ENCODE results near the gene CXCL8. TPM values are rescaled to one million over a fixed set of nuclear protein-coding genes. Genes with fewer than 3 reads are reported as not detected.
A peak's percentile ranks its signal among the peaks of the same experiment; 100 is the strongest.

CXCL8 gene
- polyA plus RNA-seq, 3 donors: 275 to 604 (median 328) TPM

DNA sequence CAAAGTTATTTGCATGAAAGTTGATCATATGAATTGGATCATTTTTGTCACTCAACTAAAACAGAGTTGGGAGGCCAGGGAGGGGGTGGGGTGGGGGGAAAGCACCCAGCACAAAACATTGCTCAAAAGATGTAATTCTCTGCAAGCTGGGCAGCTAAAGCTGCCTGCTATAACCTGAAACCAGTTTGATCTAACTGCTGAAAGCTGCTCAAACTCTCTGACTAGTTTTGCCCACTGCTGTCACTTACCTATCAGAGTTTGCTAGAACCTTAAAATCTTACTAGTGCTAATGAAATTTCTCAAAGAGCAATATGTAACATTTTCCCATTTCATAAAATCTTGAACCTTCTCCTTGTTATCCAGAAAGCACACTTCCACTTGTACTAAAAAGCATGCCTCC lies 10.4 kb downstream of the CXCL8 start:
- H3K4me1 Mint-ChIP-seq: peaks cover 10% of the 10 kb centered on the region

DNA sequence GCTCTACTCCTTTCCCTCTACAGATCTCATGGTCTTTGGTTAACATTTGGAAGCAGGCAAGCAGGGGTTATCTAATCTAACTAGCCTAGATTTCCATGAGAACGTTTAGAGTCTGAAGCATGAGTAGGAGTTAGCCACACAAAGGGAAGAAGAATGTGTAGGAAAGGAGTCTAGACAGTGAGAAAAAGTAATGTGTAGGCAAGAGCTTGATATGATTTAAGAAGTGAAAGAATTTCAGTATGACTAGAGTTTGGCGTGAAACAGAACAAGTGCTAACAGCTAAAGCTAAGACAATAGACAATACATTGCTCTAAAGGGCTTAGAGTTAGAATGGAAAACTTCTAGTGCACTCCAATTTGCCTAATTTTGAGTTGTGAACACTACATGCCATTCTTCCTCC lies 10.8 kb downstream of the CXCL8 start:
- Mint-ChIP-seq H3K9me3 (no peaks in the 10 kb centered on the region), H3K36me3 (no peaks in the 10 kb centered on the region), H3K27ac (no peak overlapping the region), H3K4me3 (no peak overlapping the region), H3K27me3 (ENCODE audit: low read depth in 3 of 3) (no peaks in the 10 kb centered on the region), H3K4me1 (peaks cover 10% of the 10 kb centered on the region)
- Histone ChIP-seq H3K9ac (ENCODE audit: insufficient read depth, low read length, poor library complexity, severe bottlenecking) (no peak overlapping the region), H4K20me1 (ENCODE audit: insufficient read depth, low read length) (no peaks in the 10 kb centered on the region), H3K4me2 (replicated peaks; ENCODE audit: extremely low read depth, low read length, poor library complexity, severe bottlenecking) (no peak overlapping the region), H3K27me3 (ENCODE audit: control insufficient read depth in 2 of 2, insufficient read depth in 2 of 2, low read length in 2 of 2) (no peaks in the 10 kb centered on the region), H3K4me3 (replicated peaks in 1 of 3; ENCODE audit: low read depth in 2 of 3, low read length in 3 of 3) (no peak overlapping the region), H3K27ac (ENCODE audit: low read depth in 1 of 2, low read length in 2 of 2) (no peak overlapping the region), H3K79me2 (ENCODE audit: insufficient read depth, low read length) (no peaks in the 10 kb centered on the region), H3K9me3 (replicated peaks in 1 of 2; ENCODE audit: control insufficient read depth in 1 of 2, insufficient read depth in 1 of 2, low read length in 2 of 2) (no peaks in the 10 kb centered on the region), H2AFZ (ENCODE audit: insufficient read depth, low read depth, low read length, poor library complexity, severe bottlenecking) (no peak overlapping the region), H3K4me1 (ENCODE audit: control insufficient read depth in 1 of 2, insufficient read depth in 2 of 2, low read length in 2 of 2) (peaks cover 2 to 11% of the 10 kb centered on the region in 2 donors), H3K36me3 (replicated peaks in 1 of 2; ENCODE audit: control insufficient read depth in 1 of 2, insufficient read depth in 2 of 2, low read length in 2 of 2) (no peaks in the 10 kb centered on the region)
- intact Hi-C loops (cut with micrococcal nuclease): no loop called here
- TF ChIP-seq, protein P1, sequence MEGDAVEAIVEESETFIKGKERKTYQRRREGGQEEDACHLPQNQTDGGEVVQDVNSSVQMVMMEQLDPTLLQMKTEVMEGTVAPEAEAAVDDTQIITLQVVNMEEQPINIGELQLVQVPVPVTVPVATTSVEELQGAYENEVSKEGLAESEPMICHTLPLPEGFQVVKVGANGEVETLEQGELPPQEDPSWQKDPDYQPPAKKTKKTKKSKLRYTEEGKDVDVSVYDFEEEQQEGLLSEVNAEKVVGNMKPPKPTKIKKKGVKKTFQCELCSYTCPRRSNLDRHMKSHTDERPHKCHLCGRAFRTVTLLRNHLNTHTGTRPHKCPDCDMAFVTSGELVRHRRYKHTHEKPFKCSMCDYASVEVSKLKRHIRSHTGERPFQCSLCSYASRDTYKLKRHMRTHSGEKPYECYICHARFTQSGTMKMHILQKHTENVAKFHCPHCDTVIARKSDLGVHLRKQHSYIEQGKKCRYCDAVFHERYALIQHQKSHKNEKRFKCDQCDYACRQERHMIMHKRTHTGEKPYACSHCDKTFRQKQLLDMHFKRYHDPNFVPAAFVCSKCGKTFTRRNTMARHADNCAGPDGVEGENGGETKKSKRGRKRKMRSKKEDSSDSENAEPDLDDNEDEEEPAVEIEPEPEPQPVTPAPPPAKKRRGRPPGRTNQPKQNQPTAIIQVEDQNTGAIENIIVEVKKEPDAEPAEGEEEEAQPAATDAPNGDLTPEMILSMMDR (IDR thresholded peaks at IDR 0.05): no peak
- WGBS (ENCODE audit: insufficient coverage): no CpG with 5 or more reads among the region's 2 CpGs
- DNase-seq: peak in 1 of 3 donors; percentile 36

More for the DNA sequence above, 10.4 kb downstream of the CXCL8 start:
- Histone ChIP-seq H3K9me3 (replicated peaks in 1 of 2; ENCODE audit: control insufficient read depth in 1 of 2, insufficient read depth in 1 of 2, low read length in 2 of 2) (no peaks in the 10 kb centered on the region), H4K20me1 (ENCODE audit: insufficient read depth, low read length) (no peaks in the 10 kb centered on the region), H3K4me1 (ENCODE audit: control insufficient read depth in 1 of 2, insufficient read depth in 2 of 2, low read length in 2 of 2) (peaks cover 2 to 11% of the 10 kb centered on the region in 2 donors), H3K27me3 (ENCODE audit: control insufficient read depth in 2 of 2, insufficient read depth in 2 of 2, low read length in 2 of 2) (no peaks in the 10 kb centered on the region), H3K4me3 (replicated peaks in 1 of 3; ENCODE audit: low read depth in 2 of 3, low read length in 3 of 3) (no peak overlapping the region), H3K79me2 (ENCODE audit: insufficient read depth, low read length) (no peaks in the 10 kb centered on the region), H3K4me2 (replicated peaks; ENCODE audit: extremely low read depth, low read length, poor library complexity, severe bottlenecking) (no peak overlapping the region), H3K36me3 (replicated peaks in 1 of 2; ENCODE audit: control insufficient read depth in 1 of 2, insufficient read depth in 2 of 2, low read length in 2 of 2) (no peaks in the 10 kb centered on the region), H3K27ac (ENCODE audit: low read depth in 1 of 2, low read length in 2 of 2) (no peak overlapping the region), H2AFZ (ENCODE audit: insufficient read depth, low read depth, low read length, poor library complexity, severe bottlenecking) (no peak overlapping the region), H3K9ac (ENCODE audit: insufficient read depth, low read length, poor library complexity, severe bottlenecking) (no peak overlapping the region)
- no peak overlapping the region for H3K4me3 Mint-ChIP-seq
- no peaks in the 10 kb centered on the region for H3K9me3 Mint-ChIP-seq
- intact Hi-C loops (cut with micrococcal nuclease): no loop called here
- DNase-seq: peak in 1 of 3 donors; percentile 37
- TF ChIP-seq, protein P1 (IDR thresholded peaks at IDR 0.05): no peak
- H3K27me3 Mint-ChIP-seq (ENCODE audit: low read depth in 3 of 3): no peaks in the 10 kb centered on the region
- no peak overlapping the region for H3K27ac Mint-ChIP-seq
- no peaks in the 10 kb centered on the region for H3K36me3 Mint-ChIP-seq

Measured in CD14-positive monocyte (primary cell).